Panc1 (cell line): Measurements from ENCODE around the gene MGMT. TPM values are rescaled to one million over a fixed set of nuclear protein-coding genes. Genes with fewer than 3 reads are reported as not detected.

ENCODE experiments used
- ATAC-seq: fragments of 200-7000 bp; cut with Tn5 transposase; 2 replicates; pipeline ENCODE4 v1.9.1; 2020; ENCODE audit warnings: mild to moderate bottlenecking, moderate library complexity
- BruUV-seq: library from RNA; stranded (reverse); fragments of 400-500 nt; replicated peaks from 2 replicates; lab custom pipeline; 2021; lab: Mats Ljungman, UMichigan
- CTCF ChIA-PET: fragments of 300-600 bp; sonication (Branson Sonifier 250); formaldehyde crosslinking; loops from one replicate; lab custom pipeline; 2022; ENCODE audit warnings: antibody characterized with exemption; lab: Charles Lee
- POLR2A ChIA-PET: fragments of 300-600 bp; sonication (Branson Sonifier 250); formaldehyde crosslinking; loops from one replicate; lab custom pipeline; 2022; ENCODE audit warnings: antibody characterized with exemption; lab: Charles Lee
- DNase-seq: peaks from one replicate; pipeline ENCODE4 v3.0.0-alpha.2; 2010; ENCODE audit warnings: low read depth, low spot score
- H3K27ac ChIP-seq: 2 replicates; pipeline ENCODE4 v1.5.1; 2011; ENCODE audit warnings: mild to moderate bottlenecking, low read length, inconsistent platforms
- H3K27me3 ChIP-seq: fragments of 200-500 bp; sonication (Bioruptor generic); 2 replicates; pipeline ENCODE4 v1.6.0; 2014; ENCODE audit warnings: low read length, inconsistent platforms; ENCODE audit not compliant: control insufficient read depth, insufficient read depth
- H3K36me3 ChIP-seq: fragments of 200-500 bp; sonication (Bioruptor generic); 2 replicates; pipeline ENCODE4 v1.5.1; 2014; ENCODE audit warnings: inconsistent platforms, mild to moderate bottlenecking, low read length, moderate library complexity; ENCODE audit not compliant: control insufficient read depth, insufficient read depth
- H3K4me1 ChIP-seq: 2 replicates; pipeline ENCODE4 v1.5.1; 2011; ENCODE audit warnings: inconsistent platforms, mild to moderate bottlenecking, low read length, moderate library complexity; ENCODE audit not compliant: control insufficient read depth, insufficient read depth
- H3K4me3 ChIP-seq, 2 experiments: 2 replicates each; pipeline ENCODE4 v1.5.1; 2011 to 2012; ENCODE audit warnings: low read depth in 2 of 2, low read length in 2 of 2, mild to moderate bottlenecking in 2 of 2, inconsistent platforms in 1 of 2, moderate library complexity in 1 of 2
- H3K9me3 ChIP-seq: fragments of 200-500 bp; sonication (Bioruptor generic); 2 replicates; pipeline ENCODE4 v1.5.1; 2014; ENCODE audit warnings: low read depth, mild to moderate bottlenecking, inconsistent platforms, low read length, moderate library complexity; ENCODE audit not compliant: control insufficient read depth, insufficient read depth
- CTCF ChIP-seq: fragments of 450-650 bp; IDR thresholded peaks from 2 replicates; pipeline ENCODE4 v1.5.1; 2017; ENCODE audit warnings: mild to moderate bottlenecking
- POLR2AphosphoS5 ChIP-seq: IDR thresholded peaks from 2 replicates; pipeline ENCODE4 v1.6.1; 2012; ENCODE audit warnings: mild to moderate bottlenecking, low read depth, low read length, moderate library complexity
- SIN3A ChIP-seq: IDR thresholded peaks from 2 replicates; pipeline ENCODE4 v1.6.1; 2012; ENCODE audit warnings: low read depth, mild to moderate bottlenecking, low read length, moderate library complexity, borderline replicate concordance; ENCODE audit not compliant: insufficient read depth
- TCF7L2 ChIP-seq: IDR thresholded peaks from 2 replicates; pipeline ENCODE4 v1.6.1; 2011; ENCODE audit warnings: mild to moderate bottlenecking, low read depth, low read length, inconsistent platforms
- in situ Hi-C: cut with HindIII; loops from 2 replicates; pipeline ENCODE4 v1.10.0; 2016; ENCODE audit warnings: low sequenced_read_pairs, low pct_unique_long_range_greater_than_20kb
- intact Hi-C: fragments of 100-400 bp; cut with micrococcal nuclease; formaldehyde crosslinking; loops from one replicate; pipeline ENCODE4 v1.10.0; 2022; ENCODE audit not compliant: unreplicated experiment
- total RNA-seq: library from RNA; stranded (reverse); gene quantifications from one replicate; pipeline ENCODE4 v1.2.1, GENCODE V29; 2021; ENCODE audit not compliant: unreplicated experiment
- TF ChIP-seq, protein P1 (sequence below), 2 experiments: IDR thresholded peaks; 2 replicates each; pipeline ENCODE4 v1.6.1; 2011 to 2012; ENCODE audit warnings: low read depth in 2 of 2, control low read depth in 1 of 2, low read length in 1 of 2, mild to moderate bottlenecking in 1 of 2, moderate library complexity in 1 of 2; ENCODE audit not compliant: insufficient read depth in 1 of 2

The MGMT gene
- total RNA-seq, 1 experiment from 2014 or later = 27.3 TPM

- BruUV-seq = no TSS peak
- no peak for DNase-seq
- H3K36me3 ChIP-seq = no peaks in the 10 kb centered on the region
- no peak overlapping the region for H3K4me3 ChIP-seq
- POLR2A ChIA-PET = no interaction called here
- no peaks in the 10 kb centered on the region for H3K27me3 ChIP-seq
- peaks cover 2% of the 10 kb centered on the region; the same call in 1 of the 2 replicates for H3K9me3 ChIP-seq
- H3K27ac ChIP-seq = no peak overlapping the region
- intact Hi-C loops = no loop called here
- H3K4me1 ChIP-seq = no peaks in the 10 kb centered on the region
- in situ Hi-C loops = no loop called here
- ATAC-seq = no peak
- CTCF ChIA-PET = no interaction called here
- TF ChIP-seq CTCF = no peak
- TF ChIP-seq SIN3A = no peak
- TF ChIP-seq TCF7L2 = no peak
- TF ChIP-seq, protein P1, sequence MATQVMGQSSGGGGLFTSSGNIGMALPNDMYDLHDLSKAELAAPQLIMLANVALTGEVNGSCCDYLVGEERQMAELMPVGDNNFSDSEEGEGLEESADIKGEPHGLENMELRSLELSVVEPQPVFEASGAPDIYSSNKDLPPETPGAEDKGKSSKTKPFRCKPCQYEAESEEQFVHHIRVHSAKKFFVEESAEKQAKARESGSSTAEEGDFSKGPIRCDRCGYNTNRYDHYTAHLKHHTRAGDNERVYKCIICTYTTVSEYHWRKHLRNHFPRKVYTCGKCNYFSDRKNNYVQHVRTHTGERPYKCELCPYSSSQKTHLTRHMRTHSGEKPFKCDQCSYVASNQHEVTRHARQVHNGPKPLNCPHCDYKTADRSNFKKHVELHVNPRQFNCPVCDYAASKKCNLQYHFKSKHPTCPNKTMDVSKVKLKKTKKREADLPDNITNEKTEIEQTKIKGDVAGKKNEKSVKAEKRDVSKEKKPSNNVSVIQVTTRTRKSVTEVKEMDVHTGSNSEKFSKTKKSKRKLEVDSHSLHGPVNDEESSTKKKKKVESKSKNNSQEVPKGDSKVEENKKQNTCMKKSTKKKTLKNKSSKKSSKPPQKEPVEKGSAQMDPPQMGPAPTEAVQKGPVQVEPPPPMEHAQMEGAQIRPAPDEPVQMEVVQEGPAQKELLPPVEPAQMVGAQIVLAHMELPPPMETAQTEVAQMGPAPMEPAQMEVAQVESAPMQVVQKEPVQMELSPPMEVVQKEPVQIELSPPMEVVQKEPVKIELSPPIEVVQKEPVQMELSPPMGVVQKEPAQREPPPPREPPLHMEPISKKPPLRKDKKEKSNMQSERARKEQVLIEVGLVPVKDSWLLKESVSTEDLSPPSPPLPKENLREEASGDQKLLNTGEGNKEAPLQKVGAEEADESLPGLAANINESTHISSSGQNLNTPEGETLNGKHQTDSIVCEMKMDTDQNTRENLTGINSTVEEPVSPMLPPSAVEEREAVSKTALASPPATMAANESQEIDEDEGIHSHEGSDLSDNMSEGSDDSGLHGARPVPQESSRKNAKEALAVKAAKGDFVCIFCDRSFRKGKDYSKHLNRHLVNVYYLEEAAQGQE (IDR thresholded peaks at IDR 0.05; ENCODE audit: insufficient read depth in 1 of 2, low read depth in 2 of 2, low read length in 1 of 2) = no peak
- no peak for TF ChIP-seq POLR2AphosphoS5
These were observed 275.1 kb downstream of the MGMT start for GRCh38 chr10:129741978-129742741.

DNA sequence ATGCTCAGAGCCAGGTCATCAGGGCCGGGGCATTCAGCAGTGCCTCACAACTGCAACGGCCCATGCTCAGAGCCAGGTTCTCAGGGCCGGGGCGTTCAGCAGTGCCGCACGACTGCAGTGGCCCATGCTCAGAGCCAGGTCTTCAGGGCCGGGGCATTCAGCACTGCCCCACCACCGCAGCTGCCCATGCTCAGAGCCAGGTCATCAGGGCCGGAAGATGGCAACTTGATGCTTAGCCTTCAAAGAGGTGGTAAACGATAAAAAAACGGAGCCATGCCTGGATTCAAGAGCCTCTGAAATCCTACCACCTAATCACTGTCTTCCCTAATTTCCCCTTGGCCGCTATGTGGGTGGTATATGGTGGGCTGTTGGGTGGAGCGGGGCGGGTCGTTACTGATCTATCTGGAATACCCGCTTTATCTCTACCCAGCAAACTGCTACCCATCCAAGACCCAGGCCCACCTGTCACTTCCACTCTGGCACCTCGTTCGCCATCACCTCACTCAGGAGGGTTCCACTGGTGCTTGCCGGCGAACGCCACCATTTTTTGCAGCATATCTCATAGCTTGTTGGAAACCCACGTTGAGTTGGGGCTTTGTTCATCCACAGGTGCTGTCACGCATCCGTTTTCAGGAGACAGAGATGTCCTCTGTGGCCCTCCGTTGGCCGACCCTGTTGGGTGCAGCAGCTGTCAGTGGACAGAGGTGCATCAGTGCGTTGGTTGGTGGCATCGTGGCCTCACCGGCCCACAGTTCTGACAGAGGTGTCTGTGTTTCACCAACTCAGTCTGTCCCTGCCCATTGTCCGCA, 275.9 kb downstream of the MGMT start:
- ATAC-seq = no peak
- peaks cover 3% of the 10 kb centered on the region; the same call in 1 of the 2 replicates for H3K9me3 ChIP-seq

More for the DNA sequence above, 275.9 kb downstream of the MGMT start:
- no peak overlapping the region for H3K4me3 ChIP-seq
- no peaks in the 10 kb centered on the region for H3K27me3 ChIP-seq
- H3K4me1 ChIP-seq = no peaks in the 10 kb centered on the region
- intact Hi-C loops (no loop called here), in situ Hi-C loops (no loop called here)
- ChIA-PET CTCF (no interaction called here), POLR2A (interaction anchor here (0.6 kb wide), 1 partner anchor 367 kb away, joined by 3 read pairs; no protein-coding TSS in a partner anchor)
- BruUV-seq = no TSS peak
- no peaks in the 10 kb centered on the region for H3K36me3 ChIP-seq
- TF ChIP-seq TCF7L2 = no peak
- TF ChIP-seq SIN3A = no peak
- DNase-seq = no peak
- no peak overlapping the region for H3K27ac ChIP-seq
